Stimulated activated CD4-positive, alpha-beta T cell treated with anti-CD3 and anti-CD28 coated beads, Interleukin-4, amount 100 ng/mL, for 4 hours (primary cell): Measurements from ENCODE around the gene MSANTD1.

Experiments used
- DNase-seq, 2 experiments: peaks; one replicate each; pipeline ENCODE4 v3.0.0-alpha.2; 2020

Gene MSANTD1

DNA sequence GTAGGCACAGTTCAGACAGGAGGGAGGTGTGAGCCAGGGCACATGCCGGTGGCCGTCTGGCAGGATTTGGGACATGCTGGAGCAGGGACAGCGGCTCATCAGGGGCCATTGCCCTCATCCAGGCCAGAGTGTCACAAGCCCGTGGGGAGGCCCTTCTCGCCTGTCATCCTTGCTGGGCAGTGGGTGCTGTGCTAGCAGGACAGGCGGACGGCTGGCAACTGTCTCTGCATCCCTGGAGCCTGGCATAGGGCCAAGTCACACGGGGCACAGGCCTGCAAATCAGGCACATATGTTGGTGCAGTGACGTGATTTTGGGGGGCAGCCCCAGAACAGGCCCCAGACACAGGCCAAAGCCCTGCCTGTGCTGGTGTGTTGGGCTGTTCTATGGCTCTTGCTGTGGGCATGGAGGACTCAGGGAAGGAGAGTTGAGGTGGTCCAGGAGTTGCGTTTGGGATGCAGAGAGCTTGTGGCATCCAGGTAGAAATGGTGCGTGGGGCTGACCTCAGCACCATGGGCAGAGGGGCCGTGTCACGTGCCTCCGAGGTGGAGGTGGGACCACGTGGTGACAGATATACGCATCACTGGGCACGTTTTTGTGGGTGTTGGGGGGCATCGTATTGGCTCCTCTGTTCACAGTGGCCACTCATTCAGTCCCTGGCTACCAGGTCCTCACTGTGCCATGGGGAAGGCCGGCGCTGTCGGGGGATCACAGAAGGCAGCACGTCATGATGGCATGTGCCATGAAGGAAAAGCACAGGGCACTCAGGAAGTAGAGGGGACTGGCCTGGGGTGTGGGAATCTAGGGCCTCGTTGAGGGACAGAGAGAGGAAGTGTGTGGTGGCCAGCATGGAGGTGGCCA, 14.6 kb upstream of the MSANTD1 start:
- DNase-seq = no peak

DNA sequence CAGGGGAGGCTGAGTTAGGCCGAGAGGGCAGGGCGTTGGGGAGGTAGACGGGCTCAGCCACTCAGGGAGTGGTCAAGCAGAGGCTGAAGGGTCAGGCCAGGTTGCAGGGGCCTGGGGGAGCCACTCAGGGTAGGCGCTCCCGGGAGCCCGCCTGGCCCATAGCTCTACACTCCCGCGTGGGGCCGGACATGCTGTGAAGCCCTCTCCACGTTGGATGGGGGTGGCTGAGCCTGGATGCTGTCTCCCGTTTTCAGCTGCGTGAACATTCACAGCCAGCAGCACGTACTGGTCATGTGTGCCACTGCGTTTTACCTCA, 14.0 kb upstream of the MSANTD1 start:
- no peak for DNase-seq

DNA sequence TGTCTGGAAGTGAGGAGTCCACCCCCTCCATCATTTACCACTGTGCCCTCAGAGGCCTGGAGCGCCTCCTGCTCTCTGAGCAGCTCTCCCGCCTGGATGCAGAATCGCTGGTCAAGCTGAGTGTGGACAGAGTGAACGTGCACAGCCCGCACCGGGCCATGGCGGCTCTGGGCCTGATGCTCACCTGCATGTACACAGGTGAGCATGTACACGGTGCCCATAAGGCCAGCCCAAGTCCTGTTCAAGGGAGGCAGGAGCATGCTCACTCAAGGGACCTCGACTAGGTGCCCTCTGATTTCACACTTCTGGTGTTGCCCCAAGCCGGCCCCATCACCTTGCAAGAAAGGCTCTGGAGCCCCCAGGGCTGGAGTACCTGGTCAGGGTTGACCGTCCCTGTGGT, 13.4 kb upstream of the MSANTD1 start:
- no peak for DNase-seq

DNA sequence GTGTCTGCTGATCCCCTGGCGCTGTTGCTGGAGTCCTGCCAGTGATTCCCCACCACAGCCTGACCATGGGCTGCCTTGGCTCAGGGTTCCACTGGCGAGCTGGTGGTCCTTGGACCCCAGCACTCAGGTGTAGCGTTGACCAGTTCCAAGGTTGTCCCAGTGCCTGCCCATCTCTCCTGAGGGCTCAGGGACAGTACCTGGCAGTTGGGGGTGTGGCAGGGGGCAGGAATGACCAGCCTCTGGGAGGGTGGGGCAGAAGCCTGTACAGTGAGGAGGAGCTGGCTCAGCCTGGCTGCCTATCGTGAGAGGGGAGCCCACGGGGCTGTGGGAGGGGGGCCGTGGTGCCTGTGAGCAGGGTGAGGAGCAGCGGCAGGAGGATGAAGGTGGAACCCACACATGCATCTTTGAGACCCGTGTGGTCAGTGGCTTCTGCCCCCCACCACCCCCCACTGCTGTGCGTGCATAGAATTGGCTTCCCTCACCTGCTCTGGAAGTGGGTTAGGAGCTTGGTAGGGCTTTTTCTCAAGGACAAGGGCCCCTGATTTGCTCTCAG, 12.6 kb upstream of the MSANTD1 start:
- no peak for DNase-seq

DNA sequence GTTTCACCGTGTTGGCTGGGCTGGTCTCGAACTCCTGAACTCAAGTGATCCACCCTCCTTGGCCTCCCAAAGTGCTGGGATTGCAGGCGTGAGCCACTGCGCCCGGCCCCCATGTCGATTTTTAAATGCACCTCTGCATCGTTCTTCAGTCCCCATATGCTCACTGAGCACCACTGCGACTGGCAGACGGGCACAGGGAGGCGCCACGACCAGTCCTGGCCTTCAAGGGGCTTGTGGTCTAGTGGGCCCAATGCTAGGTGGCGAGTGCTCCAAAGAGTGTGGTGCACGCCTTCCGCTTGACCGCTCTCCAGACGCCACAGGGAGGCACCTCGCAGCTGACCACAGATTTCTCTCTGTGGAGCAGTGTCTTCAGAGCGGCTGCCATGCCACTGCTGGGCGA, 11.7 kb upstream of the MSANTD1 start:
- no peak for DNase-seq

DNA sequence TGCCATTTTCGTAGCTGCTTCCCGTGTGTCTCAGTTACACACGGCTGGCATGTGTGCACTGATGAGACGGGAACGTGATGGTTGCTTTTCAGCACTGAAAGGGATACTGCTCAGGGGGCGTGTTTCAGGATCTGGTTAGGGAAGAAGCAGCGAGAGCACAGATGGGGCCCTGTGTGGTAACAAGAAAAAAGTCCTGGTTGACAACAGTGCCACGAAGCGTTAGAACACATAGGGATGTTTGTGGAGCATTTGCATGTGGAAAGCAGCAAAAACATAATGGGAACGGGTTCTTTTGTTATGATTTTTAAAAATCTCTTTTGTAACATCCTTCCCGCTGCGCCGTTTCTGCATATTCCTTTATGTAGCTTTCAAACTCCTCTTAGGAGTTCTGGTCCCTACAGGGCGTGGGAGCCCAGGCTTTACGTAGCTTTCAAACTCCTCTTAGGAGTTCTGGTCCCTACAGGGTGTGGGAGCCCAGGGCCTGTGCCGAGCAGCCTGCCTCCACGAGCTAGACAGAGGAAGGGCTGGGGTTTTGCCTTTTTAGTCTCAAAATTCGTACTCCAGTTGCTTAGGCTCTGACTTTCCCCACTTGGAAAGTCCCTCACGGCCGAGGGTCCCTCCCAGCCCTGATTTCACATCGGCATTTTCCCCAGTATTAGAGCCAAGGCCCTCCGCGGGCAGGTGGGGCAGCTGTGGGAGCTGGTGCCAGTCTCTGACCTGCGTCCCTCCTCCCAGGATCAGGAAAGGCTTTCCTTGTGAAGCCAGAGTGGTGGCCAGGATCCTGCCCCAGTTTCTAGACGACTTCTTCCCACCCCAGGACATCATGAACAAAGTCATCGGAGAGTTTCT, 11.0 kb upstream of the MSANTD1 start:
- DNase-seq = no peak

DNA sequence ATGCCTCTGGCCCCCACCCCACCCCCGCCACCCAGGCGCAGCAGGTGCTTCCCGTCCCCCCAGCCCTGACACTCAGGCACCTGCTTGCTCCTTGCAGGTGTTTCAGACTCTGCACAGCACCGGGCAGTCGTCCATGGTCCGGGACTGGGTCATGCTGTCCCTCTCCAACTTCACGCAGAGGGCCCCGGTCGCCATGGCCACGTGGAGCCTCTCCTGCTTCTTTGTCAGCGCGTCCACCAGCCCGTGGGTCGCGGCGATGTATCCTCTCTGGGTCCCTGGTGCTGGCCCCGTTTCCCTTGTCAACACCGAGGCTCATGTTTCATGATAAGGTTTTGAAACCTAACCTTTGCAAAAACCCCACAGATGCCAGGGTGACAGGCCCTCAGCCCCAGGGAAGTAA, 10.2 kb upstream of the MSANTD1 start:
- DNase-seq = no peak

DNA sequence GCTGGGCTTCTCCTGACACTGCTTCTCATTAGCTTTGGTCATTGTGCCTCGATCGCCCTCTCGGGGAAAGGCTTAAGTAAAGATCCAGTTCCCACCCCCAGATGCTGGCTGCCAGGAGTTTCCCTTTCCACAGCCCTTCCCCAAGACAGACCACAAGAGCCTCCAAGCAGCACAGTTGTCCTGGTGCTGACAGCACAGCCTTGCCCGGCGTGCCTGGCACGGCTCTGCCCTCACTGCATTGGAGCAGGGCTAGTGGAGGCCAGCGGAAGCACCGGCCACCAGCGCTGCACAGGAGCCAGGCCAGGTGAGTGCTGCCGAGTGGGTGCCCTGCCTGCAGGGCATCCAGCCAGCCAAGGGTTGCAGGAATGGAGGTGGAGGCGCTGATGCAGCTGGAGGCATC, 9.7 kb upstream of the MSANTD1 start:
- DNase-seq = no peak

DNA sequence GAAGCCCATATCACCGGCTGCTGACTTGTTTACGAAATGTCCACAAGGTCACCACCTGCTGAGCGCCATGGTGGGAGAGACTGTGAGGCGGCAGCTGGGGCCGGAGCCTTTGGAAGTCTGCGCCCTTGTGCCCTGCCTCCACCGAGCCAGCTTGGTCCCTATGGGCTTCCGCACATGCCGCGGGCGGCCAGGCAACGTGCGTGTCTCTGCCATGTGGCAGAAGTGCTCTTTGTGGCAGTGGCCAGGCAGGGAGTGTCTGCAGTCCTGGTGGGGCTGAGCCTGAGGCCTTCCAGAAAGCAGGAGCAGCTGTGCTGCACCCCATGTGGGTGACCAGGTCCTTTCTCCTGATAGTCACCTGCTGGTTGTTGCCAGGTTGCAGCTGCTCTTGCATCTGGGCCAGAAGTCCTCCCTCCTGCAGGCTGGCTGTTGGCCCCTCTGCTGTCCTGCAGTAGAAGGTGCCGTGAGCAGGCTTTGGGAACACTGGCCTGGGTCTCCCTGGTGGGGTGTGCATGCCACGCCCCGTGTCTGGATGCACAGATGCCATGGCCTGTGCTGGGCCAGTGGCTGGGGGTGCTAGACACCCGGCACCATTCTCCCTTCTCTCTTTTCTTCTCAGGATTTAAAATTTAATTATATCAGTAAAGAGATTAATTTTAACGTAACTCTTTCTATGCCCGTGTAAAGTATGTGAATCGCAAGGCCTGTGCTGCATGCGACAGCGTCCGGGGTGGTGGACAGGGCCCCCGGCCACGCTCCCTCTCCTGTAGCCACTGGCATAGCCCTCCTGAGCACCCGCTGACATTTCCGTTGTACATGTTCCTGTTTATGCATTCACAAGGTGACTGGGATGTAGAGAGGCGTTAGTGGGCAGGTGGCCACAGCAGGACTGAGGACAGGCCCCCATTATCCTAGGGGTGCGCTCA, 8.7 kb upstream of the MSANTD1 start:
- DNase-seq = no peak

DNA sequence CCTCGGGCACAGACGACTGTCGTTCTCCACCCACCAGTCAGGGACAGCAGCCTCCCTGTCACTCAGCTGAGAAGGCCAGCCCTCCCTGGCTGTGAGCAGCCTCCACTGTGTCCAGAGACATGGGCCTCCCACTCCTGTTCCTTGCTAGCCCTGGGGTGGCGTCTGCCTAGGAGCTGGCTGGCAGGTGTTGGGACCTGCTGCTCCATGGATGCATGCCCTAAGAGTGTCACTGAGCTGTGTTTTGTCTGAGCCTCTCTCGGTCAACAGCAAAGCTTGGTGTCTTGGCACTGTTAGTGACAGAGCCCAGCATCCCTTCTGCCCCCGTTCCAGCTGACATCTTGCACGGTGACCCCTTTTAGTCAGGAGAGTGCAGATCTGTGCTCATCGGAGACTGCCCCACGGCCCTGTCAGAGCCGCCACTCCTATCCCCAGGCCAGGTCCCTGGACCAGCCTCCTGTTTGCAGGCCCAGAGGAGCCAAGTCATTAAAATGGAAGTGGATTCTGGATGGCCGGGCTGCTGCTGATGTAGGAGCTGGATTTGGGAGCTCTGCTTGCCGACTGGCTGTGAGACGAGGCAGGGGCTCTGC, 7.9 kb upstream of the MSANTD1 start:
- DNase-seq = no peak

DNA sequence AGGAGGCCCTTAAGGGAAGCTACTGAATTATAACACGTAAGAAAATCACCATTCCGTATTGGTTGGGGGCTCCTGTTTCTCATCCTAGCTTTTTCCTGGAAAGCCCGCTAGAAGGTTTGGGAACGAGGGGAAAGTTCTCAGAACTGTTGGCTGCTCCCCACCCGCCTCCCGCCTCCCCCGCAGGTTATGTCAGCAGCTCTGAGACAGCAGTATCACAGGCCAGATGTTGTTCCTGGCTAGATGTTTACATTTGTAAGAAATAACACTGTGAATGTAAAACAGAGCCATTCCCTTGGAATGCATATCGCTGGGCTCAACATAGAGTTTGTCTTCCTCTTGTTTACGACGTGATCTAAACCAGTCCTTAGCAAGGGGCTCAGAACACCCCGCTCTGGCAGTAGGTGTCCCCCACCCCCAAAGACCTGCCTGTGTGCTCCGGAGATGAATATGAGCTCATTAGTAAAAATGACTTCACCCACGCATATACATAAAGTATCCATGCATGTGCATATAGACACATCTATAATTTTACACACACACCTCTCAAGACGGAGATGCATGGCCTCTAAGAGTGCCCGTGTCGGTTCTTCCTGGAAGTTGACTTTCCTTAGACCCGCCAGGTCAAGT, 6.9 kb upstream of the MSANTD1 start:
- no peak for DNase-seq

DNA sequence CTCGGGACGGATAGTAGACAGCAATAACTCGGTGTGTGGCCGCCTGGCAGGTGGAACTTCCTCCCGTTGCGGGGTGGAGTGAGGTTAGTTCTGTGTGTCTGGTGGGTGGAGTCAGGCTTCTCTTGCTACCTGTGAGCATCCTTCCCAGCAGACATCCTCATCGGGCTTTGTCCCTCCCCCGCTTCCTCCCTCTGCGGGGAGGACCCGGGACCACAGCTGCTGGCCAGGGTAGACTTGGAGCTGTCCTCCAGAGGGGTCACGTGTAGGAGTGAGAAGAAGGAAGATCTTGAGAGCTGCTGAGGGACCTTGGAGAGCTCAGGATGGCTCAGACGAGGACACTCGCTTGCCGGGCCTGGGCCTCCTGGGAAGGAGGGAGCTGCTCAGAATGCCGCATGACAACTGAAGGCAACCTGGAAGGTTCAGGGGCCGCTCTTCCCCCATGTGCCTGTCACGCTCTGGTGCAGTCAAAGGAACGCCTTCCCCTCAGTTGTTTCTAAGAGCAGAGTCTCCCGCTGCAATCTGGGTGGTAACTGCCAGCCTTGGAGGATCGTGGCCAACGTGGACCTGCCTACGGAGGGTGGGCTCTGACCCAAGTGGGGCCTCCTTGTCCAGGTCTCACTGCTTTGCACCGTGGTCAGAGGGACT, 5.7 kb upstream of the MSANTD1 start:
- DNase-seq = no peak

DNA sequence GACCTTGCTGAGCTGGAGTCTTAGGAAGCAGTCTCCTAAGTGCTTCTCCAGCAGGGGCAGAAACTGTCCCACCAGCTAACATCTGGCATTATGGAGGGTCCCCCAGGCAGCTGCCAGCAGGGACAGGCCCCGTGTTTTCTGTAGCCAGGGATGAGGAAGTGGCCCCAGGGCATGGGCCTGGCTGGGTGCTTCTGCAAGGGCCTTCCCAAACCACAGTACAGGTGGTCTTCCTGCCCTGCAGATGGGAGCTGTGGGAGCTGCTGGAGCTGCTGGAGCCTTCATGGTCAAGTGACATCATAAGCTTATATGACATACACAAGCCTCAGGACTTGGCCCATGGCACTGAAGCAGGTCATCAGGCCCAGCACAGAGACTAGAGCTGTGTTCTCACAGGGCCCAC, 5.0 kb upstream of the MSANTD1 start:
- no peak for DNase-seq

DNA sequence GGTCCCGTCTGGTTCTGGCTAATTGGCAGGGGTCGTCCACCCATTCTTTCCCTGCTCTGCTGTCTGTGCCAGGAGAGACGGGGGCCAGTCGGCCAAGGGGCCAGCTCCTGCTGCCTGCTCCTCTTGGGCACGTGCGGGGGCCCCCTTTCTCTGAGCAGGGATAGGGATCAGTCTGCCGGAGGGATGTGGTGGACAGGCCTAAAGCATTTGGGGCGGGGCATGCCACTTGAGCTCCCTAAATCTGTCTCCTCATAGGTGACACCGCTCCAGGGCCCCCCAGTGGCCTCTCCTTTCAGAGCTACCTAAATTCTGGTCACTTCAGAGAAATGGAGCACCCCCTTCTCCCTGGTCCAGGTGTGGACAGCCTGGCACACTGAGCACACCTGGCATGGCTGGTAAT, 4.2 kb upstream of the MSANTD1 start:
- DNase-seq = no peak

DNA sequence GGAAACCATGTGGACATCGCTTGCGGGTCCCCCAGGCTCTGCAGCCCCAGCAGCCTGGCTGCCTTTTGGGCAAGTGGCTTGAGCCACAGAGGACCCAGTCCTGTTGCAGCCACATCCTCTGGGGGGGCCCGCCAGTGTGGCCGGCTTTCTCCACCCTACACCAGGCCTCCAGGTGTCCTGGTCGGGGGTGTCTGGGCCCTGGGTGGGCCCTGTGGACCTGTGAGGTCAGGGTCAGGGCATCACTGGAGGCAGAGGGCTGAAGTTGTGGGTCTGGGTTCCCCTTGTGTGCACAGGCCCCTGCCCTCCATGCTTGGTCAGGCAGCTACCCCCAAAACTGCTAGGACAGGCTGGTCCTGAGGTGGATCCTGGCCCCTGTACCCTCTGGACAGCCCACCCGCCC, 3.3 kb upstream of the MSANTD1 start:
- no peak for DNase-seq

DNA sequence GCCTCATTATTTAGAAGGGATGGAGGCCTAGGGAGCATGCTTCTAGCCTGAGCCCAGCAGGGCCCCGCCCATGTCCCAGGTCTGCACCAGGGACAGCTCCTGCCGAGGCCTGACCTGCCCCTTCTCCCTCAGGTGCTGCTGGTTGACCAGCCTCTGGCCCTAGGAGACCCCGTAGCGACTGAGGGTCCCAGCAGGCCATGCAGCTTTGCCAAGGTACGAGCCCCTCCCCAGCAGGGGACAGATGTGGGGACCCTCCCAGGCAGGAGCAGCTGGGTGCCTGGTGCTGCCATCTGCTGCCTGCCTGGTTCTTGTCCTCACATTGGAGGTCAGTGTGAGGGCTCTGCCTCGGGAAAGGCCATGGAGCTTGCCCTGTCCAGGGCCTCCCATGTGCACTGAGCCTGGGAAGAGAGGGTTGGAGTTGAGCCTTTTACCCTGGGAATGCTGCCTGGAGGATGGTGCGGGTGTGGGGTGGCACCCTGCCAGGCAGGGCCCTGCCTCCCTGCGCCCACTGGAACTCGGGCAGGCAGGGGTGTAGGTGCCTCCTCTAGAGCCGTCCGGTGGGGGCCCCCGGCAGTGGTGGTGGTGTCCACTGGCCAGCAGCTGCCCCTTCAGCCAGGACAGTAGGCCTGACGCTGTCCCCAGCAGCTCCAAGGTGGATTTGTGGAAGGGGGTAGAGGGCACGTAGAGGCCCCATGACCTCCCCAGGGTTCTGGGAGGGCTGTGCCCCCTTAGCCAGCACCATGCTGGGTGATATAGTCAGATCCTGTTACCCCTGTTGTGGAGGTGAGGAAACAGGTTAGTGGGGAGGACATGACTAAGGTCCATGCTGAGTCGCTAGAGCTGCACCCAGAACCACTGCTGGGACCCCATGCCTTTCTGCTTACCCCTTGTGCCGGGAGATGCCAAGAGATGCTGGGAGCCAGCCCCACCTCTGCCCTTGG, 2.2 kb upstream of the MSANTD1 start:
- DNase-seq = no peak

DNA sequence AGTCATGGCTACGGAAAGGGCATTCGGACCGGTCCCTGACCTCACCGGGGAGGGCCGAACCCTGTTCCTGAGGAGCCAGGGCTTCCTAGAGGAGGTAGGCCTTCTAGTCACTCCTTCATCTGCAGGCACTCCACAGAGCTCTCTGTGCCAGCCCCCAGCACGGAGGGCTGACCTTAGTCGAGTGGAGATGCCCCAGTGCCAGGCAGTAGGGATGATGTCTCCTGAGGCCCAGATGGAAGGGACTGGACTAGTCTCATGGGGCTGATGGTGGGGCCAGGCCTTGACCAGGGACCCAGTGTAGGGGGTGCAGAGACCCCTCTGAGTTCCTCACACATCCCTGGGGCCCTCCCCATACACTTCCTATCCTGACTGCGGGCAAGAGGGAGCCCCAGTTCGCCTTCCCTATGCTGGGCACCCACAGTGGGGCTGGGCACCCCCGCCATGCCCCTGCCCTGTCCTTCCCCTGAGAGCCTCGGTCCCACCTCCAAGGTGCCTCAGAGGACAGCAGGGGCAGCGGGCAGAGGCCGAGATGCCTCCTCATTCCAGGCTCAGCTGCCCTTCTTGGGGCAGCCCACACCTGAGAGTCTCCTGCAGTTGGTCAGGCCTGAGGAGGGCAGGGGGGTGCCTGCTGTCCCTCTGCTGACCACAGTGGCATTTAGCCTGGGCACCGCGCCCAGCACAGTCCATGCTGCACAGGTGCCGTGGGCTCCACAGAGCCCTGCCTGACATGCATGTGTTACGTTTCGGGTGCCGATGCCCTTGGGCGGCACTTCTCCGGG, 1.4 kb upstream of the MSANTD1 start:
- DNase-seq = no peak

DNA sequence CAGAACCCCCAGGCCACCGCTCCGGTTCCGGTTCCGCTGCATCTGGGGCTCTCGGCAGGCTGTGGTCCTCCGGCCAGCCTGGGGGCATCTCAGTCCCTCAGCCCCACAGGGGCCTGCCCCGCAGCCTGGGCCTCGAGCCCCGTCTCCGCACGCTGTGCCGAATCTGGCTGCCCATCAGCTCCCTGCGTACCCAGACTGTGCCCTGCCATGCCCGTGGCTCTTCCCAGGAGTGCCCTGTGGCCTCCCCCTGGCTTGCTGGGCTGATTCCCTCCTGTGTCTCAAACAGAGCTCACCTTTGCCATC, 830 bp upstream of the MSANTD1 start:
- DNase-seq = no peak

DNA sequence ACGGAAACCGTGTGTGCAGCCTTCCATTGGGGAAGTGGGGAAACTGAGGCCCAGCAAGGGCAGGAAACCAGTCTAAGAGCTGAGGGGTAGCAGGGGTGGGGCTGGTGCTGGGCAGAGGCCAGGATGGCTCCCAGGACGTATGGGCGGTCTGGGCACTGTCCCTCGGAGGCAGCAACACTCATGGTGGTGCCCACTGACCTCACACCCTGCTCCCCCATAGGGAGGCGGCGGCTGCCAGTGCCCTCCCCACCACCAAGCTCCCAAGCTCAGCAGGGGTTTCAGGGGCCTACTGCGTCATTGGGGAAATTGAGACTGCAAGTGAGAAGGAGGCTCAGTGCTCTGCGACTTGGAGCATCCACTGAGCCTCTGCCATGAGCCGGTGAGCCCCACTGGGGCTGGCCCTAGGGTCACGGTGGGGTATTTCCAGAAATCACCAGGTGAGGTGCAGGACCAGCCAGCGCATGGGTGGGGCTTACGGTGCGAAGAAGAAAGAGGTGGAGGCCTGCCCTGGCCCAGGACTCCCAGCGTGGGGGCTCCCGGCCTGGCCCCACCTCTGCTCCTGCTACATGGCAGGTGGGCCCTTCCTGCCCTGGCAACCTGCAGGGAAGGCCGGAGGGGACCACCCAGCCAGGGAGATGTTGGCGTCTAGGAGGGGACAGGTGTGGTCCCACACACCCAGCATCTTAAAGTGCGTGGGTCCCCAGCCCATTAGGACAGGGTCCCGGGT, 915 bp downstream of the MSANTD1 start:
- DNase-seq = no peak
